IMR-90 (cell line): ENCODE results near the gene CPED1. TPM values are rescaled to one million over a fixed set of nuclear protein-coding genes. Genes with fewer than 3 reads are reported as not detected.

Source experiments
- ATAC-seq: fragments of 200-7000 bp; cut with Tn5 transposase; 2 replicates; pipeline ENCODE4 v1.9.1; 2020; ENCODE audit warnings: low read depth, mild to moderate bottlenecking, moderate library complexity
- BruUV-seq: library from RNA; stranded (reverse); fragments of 400-500 nt; replicated peaks from 2 replicates; lab custom pipeline; 2021; lab: Mats Ljungman, UMichigan
- CTCF ChIA-PET: fragments of 300-600 bp; formaldehyde crosslinking; extraction: SDS; loops from one replicate; lab custom pipeline; 2021; ENCODE audit warnings: antibody characterized with exemption; lab: Yijun Ruan, JAX
- POLR2A ChIA-PET: fragments of 300-600 bp; sonication (Branson Sonifier 250); formaldehyde crosslinking; loops from one replicate; lab custom pipeline; 2022; ENCODE audit warnings: antibody characterized with exemption; ENCODE audit not compliant: unreplicated experiment; lab: Charles Lee
- DNase-seq: peaks from one replicate; pipeline ENCODE4 v3.0.0; 2013
- H2AFZ ChIP-seq: replicated peaks from 2 replicates; pipeline ENCODE3; 2013; ENCODE audit warnings: low read length, mild to moderate bottlenecking; ENCODE audit not compliant: poor library complexity
- H2AK5ac ChIP-seq: 2 replicates; pipeline ENCODE4 v1.6.1; 2013; ENCODE audit warnings: low read depth, low read length, inconsistent platforms
- H2AK9ac ChIP-seq: replicated peaks from 2 replicates; pipeline ENCODE3; 2013; ENCODE audit warnings: mild to moderate bottlenecking, low read depth, low read length, moderate library complexity; ENCODE audit not compliant: poor library complexity
- H2BK120ac ChIP-seq: 2 replicates; pipeline ENCODE4 v1.6.1; 2013; ENCODE audit warnings: low read depth, low read length, inconsistent platforms
- H2BK15ac ChIP-seq: 3 replicates; pipeline ENCODE4 v1.6.1; 2013; ENCODE audit warnings: low read depth, low read length, inconsistent platforms
- H2BK20ac ChIP-seq: 2 replicates; pipeline ENCODE4 v1.6.1; 2013; ENCODE audit warnings: low read depth, mild to moderate bottlenecking, inconsistent platforms, low read length, moderate library complexity
- H2BK5ac ChIP-seq: 2 replicates; pipeline ENCODE4 v1.6.1; 2013; ENCODE audit warnings: mild to moderate bottlenecking, low read depth, low read length, inconsistent platforms; ENCODE audit not compliant: poor library complexity, severe bottlenecking
- H3K14ac ChIP-seq: replicated peaks from 2 replicates; pipeline ENCODE4 v1.6.1; 2013; ENCODE audit warnings: low read depth, low read length, inconsistent platforms
- H3K18ac ChIP-seq: 2 replicates; pipeline ENCODE4 v1.6.1; 2013; ENCODE audit warnings: low read depth, low read length, control low read depth
- H3K23ac ChIP-seq: 2 replicates; pipeline ENCODE4 v1.6.1; 2013; ENCODE audit warnings: low read depth, low read length, inconsistent platforms
- H3K27ac ChIP-seq: 2 replicates; pipeline ENCODE4 v1.5.1; 2013; ENCODE audit warnings: mild to moderate bottlenecking, control low read depth, low read length; ENCODE audit not compliant: insufficient read depth
- H3K27me3 ChIP-seq: 2 replicates; pipeline ENCODE4 v1.6.1; 2013; ENCODE audit warnings: low read length; ENCODE audit not compliant: control insufficient read depth, insufficient read depth
- H3K36me3 ChIP-seq: 2 replicates; pipeline ENCODE4 v1.6.1; 2013; ENCODE audit warnings: low read length, mixed read lengths; ENCODE audit not compliant: control insufficient read depth, insufficient read depth
- H3K4ac ChIP-seq: 2 replicates; pipeline ENCODE4 v1.6.1; 2013; ENCODE audit warnings: low read depth, low read length, inconsistent platforms
- H3K4me1 ChIP-seq: 2 replicates; pipeline ENCODE4 v1.6.1; 2013; ENCODE audit warnings: low read length, mixed read lengths; ENCODE audit not compliant: control insufficient read depth, insufficient read depth
- H3K4me2 ChIP-seq: 2 replicates; pipeline ENCODE4 v1.6.1; 2013; ENCODE audit warnings: low read depth, mild to moderate bottlenecking, control low read depth, low read length, moderate library complexity
- H3K4me3 ChIP-seq: 2 replicates; pipeline ENCODE4 v1.5.1; 2013; ENCODE audit warnings: low read depth, mild to moderate bottlenecking, control low read depth, low read length, moderate library complexity; ENCODE audit not compliant: insufficient read depth
- H3K56ac ChIP-seq: 2 replicates; pipeline ENCODE4 v1.6.1; 2013; ENCODE audit warnings: low read length, inconsistent platforms; ENCODE audit not compliant: insufficient read depth; ENCODE audit errors: extremely low read depth
- H3K79me1 ChIP-seq, 2 experiments: 2 replicates each; pipeline ENCODE4 v1.6.1; 2013; ENCODE audit warnings: low read length in 2 of 2, inconsistent platforms in 1 of 2, low read depth in 1 of 2
- H3K9ac ChIP-seq: 2 replicates; pipeline ENCODE4 v1.6.1; 2013; ENCODE audit warnings: low read depth, low read length, control low read depth
- H3K9me1 ChIP-seq: 2 replicates; pipeline ENCODE4 v1.6.1; 2013; ENCODE audit warnings: low read length, inconsistent platforms; ENCODE audit not compliant: insufficient read depth
- H3K9me3 ChIP-seq: 2 replicates; pipeline ENCODE4 v1.6.1; 2013; ENCODE audit warnings: low read length; ENCODE audit not compliant: control insufficient read depth, insufficient read depth
- H4K20me1 ChIP-seq: 2 replicates; pipeline ENCODE4 v1.6.1; 2013; ENCODE audit warnings: low read length, inconsistent platforms; ENCODE audit not compliant: insufficient read depth
- H4K5ac ChIP-seq: 2 replicates; pipeline ENCODE4 v1.6.1; 2013; ENCODE audit warnings: mild to moderate bottlenecking, low read depth, low read length, control low read depth
- H4K8ac ChIP-seq, 2 experiments: 2 replicates each; pipeline ENCODE4 v1.6.1; 2013; ENCODE audit warnings: low read depth in 2 of 2, low read length in 2 of 2, control low read depth in 1 of 2, inconsistent platforms in 1 of 2
- H4K91ac ChIP-seq: 2 replicates; pipeline ENCODE4 v1.6.1; 2013; ENCODE audit warnings: low read depth, low read length, inconsistent platforms; ENCODE audit not compliant: insufficient read depth
- CEBPB ChIP-seq: IDR thresholded peaks from 2 replicates; pipeline ENCODE4 v1.6.1; 2012; ENCODE audit warnings: low read depth, low read length, improper control_type of control experiment
- SMC3 ChIP-seq: fragments of 150-350 bp; IDR thresholded peaks from 2 replicates; pipeline ENCODE4 v1.6.1; 2016; ENCODE audit warnings: low read depth, mild to moderate bottlenecking, antibody characterized with exemption, low read length, moderate library complexity
- whole genome bisulfite sequencing, 2 experiments: methylation state at CpG; one replicate each; pipeline versions ENCODE4 v1.1.5 to v1.1.7; 2013; ENCODE audit warnings: missing lambda C conversion rate in 2 of 2; ENCODE audit not compliant: insufficient read length in 1 of 2; ENCODE audit errors: extremely low coverage in 2 of 2; 5-methylcytosine and 5-hydroxymethylcytosine counted together
- dilution Hi-C: fragments of 300-500 bp; cut with HindIII; formaldehyde crosslinking; loops from one replicate; pipeline ENCODE4 v1.14.3; 2018; ENCODE audit warnings: low sequenced_read_pairs; ENCODE audit not compliant: unreplicated experiment
- in situ Hi-C: fragments of 300-500 bp; cut with MboI; formaldehyde crosslinking; loops from 3 replicates; pipeline ENCODE4 v1.14.3; 2019; ENCODE audit warnings: low sequenced_read_pairs, inconsistent platforms, mixed read lengths
- intact Hi-C: fragments of 100-400 bp; cut with micrococcal nuclease; formaldehyde crosslinking; loops from 2 replicates; pipeline ENCODE4 v1.10.0; 2022
- polyA plus RNA-seq, 3 experiments: library from polyadenylated mRNA; depleted of rRNA; stranded (reverse); fragments of >200 nt; gene quantifications; 2 replicates each; pipeline ENCODE4 v1.2.3, GENCODE V29; 2012; ENCODE audit warnings: low replicate concordance in 1 of 3
- total RNA-seq: library from RNA; depleted of rRNA; stranded (reverse); fragments of >200 nt; gene quantifications from 2 replicates; pipeline ENCODE4 v1.2.3, GENCODE V29; 2012

The CPED1 gene
- total and polyA plus RNA-seq, 2 of the 4 experiments (the other 2 are of a cell fraction) = 31.2 to 96.8 TPM

GRCh38 chr7:120993553-120994191 lies 5.2 kb downstream of the CPED1 start:
- ChIA-PET POLR2A (no interaction called here), CTCF (no interaction called here)
- WGBS, 2 experiments = no CpG with 5 or more reads among the region's 5 CpGs
- Histone ChIP-seq H3K9me3 (no peaks in the 10 kb centered on the region), H3K27me3 (no peaks in the 10 kb centered on the region), H3K79me1 (peaks cover 13 to 48% of the 10 kb centered on the region in 2 experiments), H3K14ac (peak overlapping the region; percentile 62), H3K4ac (peak overlapping the region; percentile 48), H2AFZ (no peak overlapping the region), H3K4me2 (peak overlapping the region; percentile 59; the same call in 1 of the 2 replicates), H2AK9ac (peak overlapping the region; percentile 62), H3K4me1 (peaks cover 7% of the 10 kb centered on the region), H2BK120ac (peak overlapping the region; percentile 72), H4K91ac (peak overlapping the region; percentile 51), H4K8ac (peak overlapping the region in 1 of 2 experiments; percentile 51; a peak in 1 of 4 replicates), H3K23ac (peak overlapping the region; percentile 43), H4K5ac (peak overlapping the region; percentile 4; the same call in 1 of the 2 replicates), H2BK15ac (peak overlapping the region; percentile 51; the same call in 1 of the 3 replicates), H3K9me1 (peaks cover 8% of the 10 kb centered on the region; the same call in 1 of the 2 replicates), H2AK5ac (peak overlapping the region; percentile 85), H4K20me1 (no peaks in the 10 kb centered on the region), H2BK5ac (peak overlapping the region; percentile 53), H3K18ac (peak overlapping the region; percentile 42; the same call in 1 of the 2 replicates), H3K9ac (no peak overlapping the region), H3K4me3 (peak overlapping the region; percentile 1; the same call in 1 of the 2 replicates), H3K27ac (no peak overlapping the region), H2BK20ac (0 out of 2 replicates have a peak overlapping the region, but pooled peaks have one; percentile 22), H3K36me3 (no peaks in the 10 kb centered on the region; the same call in 1 of the 2 replicates), H3K56ac (no peak overlapping the region)
- BruUV-seq = no TSS peak
- in situ Hi-C loops (loop anchor here (5.0 to 25.0 kb wide), 2 partner anchors 84 to 344 kb away; partner anchors contain the start of gene WNT16), intact Hi-C loops (no loop called here), dilution Hi-C loops (loop anchor here (25.0 kb wide), 1 partner anchor 94 kb away; no protein-coding TSS in a partner anchor)
- no peak for ATAC-seq
- TF ChIP-seq SMC3 (no peak), CEBPB (peak; percentile 87)
- DNase-seq = peak; percentile 56
